GM12873 (cell line): ENCODE results near the gene KHDC4.

Experiments used
- TF ChIP-seq, protein P1 (sequence below): IDR thresholded peaks from 2 replicates; pipeline ENCODE4 v1.5.1; 2012; ENCODE audit warnings: low read depth, mild to moderate bottlenecking, moderate library complexity, low read length, control low read depth; ENCODE audit not compliant: insufficient read depth; ENCODE audit errors: missing control alignments

Gene KHDC4

DNA sequence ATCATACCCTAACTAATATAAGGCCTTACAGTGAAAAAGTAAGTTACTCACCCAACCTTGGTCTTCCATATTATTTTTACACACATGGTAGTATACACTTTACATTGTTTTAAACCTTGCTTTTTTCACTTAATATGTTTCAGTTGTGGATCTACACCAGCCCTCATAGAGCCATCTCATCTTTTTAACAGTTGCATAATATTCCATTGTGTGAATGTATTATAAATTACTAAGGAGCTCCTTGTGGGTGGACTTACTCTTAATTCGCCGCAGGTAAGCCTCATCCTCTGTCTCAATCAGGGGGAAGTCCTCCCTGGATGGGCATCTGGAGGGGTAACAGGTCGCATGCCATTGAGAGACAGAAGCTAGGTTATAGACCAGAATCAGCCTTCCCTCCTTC is 20.4 kb upstream of the KHDC4 start:
- TF ChIP-seq, protein P1, sequence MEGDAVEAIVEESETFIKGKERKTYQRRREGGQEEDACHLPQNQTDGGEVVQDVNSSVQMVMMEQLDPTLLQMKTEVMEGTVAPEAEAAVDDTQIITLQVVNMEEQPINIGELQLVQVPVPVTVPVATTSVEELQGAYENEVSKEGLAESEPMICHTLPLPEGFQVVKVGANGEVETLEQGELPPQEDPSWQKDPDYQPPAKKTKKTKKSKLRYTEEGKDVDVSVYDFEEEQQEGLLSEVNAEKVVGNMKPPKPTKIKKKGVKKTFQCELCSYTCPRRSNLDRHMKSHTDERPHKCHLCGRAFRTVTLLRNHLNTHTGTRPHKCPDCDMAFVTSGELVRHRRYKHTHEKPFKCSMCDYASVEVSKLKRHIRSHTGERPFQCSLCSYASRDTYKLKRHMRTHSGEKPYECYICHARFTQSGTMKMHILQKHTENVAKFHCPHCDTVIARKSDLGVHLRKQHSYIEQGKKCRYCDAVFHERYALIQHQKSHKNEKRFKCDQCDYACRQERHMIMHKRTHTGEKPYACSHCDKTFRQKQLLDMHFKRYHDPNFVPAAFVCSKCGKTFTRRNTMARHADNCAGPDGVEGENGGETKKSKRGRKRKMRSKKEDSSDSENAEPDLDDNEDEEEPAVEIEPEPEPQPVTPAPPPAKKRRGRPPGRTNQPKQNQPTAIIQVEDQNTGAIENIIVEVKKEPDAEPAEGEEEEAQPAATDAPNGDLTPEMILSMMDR = no peak

DNA sequence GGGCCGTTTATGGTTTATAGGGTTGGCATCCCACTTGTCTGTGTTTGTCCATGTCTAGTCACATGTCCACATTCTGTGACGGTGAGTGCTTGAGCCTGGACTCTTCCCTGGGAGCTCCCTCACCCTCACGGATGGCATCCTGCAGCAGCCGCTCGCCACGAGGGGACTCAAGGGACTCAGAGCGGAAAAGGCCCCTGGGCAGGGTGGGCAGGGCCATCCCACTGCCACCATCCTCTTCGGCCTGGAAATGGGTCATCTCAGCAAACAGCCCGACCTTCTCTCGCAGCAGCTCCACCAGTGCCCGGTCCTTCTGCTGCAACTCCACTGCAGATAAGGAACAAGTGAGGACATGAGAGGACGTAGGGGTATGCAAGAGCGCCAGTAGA is 18.3 kb upstream of the KHDC4 start:
- TF ChIP-seq, protein P1 = no peak

DNA sequence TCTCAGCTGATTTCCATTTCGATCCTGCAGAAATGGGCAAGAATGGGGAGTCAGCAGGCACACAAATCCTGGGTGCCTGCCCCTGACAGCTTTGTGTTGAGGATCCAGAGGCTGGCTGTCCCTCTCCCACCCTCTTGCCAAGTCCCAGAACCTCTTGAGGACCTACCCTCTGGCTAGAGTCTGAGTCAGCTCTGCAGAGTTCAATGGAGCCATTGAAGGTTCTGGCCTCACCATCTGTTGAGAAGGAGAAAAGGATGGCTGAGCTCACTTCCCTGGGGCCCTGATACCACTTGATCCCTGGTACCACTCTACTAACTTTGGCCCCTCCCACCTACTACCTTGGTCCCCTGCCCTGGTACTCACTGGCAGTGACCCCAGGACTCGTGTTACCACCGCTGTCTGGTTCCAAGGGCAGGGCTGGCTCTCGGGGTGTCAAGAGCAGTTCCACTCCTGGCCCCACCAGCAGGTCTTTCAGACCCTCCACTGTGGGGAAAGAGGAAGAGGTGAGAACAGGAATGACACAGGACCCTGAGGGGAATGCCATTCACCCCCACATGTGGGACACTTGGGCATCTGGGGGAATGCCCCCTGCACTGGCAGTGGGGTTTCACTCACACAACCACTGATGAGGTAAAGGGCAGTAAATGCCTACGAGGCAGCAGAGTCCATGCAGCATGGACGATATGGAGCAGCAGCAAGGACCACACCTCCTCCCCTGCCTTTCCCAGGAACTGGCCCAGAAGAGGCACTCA is 17.7 kb upstream of the KHDC4 start:
- TF ChIP-seq, protein P1 = no peak

DNA sequence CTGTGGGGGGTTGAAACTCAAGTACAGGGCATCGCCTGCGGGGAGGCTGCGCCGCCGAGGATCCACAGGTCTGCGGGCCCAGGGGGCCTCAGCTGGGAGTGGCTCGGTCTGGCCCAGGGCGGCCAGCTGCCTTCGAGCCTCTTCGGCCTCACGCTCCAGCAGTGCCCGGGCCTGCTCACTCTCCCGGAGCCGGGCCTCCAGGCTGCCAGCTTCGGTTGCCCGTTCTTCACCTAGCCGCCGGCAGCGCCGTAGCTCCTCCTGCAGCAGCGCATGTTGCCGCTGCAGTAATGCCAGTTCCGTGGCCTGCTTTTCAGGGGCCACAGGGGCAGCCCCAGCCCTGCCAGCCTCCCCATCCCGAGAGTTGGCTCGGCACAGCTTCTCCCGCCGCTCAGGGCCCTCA is 16.6 kb upstream of the KHDC4 start:
- TF ChIP-seq, protein P1 = no peak

DNA sequence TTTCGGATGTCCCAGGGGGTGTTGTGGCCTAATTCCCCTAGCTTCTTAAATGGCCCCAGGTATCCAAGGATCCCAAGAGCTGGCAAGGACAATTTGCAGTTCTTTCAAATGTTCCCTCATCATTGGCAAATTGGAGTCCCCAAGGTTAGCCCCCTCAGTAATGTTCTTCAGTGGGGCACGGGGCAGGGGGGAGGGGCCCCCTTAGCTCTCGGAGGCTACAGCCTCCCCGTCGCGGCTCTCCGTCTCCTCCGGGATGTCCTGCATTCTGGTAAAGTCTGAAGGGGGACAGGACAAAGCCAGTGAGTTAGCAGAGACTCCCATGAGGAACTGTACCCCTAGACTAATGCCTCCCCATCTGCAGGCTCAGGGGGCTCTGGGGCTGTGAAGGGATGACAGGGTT is 13.5 kb upstream of the KHDC4 start:
- TF ChIP-seq, protein P1 = no peak

DNA sequence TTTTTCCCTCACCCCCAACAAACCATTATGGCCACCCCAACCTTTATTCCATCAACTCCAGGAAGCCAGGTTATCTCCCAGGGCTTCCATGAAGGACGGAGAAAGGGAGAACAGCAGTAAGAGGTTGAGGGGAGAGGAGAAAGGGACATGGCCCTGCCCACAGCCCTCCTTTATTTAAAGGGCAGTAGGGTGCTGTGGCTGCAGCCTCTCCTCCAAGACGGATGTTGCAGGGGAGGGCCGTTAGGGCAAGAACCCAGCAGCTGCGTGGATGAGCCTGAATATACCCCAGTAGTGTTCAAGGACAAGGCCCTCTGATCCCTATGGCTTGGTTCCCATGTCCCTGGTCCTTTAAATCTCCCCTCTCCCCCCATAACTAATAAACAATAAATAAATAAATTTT is 13.1 kb upstream of the KHDC4 start:
- TF ChIP-seq, protein P1 = no peak

DNA sequence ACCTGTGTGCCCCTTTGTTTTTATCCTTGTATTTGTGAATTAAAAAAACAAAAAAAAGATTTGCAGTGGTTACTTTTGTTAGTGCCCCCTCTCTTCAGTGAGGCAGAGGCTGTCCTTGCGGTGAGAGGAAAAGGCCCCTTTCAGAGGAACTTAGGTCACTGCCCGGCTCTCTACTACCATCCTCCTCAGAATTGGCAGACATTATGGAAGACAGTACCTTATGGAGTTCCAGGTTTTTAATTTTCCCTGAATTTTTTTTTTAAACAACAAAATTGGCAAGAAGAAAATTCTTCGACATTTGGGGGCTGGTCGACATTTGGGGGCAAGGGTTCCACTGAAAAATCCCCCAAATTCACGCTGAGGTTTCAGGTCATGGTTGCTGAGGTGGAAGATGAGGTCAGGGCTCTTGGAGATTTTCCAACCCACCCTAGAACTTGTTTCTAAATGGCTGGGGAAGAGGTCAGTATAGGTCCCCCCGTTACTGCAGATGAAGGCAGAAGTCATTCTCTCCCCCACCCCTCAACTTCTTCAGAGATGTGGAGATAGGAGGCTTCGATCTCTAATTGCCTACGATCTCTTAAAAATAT is 12.5 kb upstream of the KHDC4 start:
- TF ChIP-seq, protein P1 = no peak
